H1 (cell line): ENCODE data around the gene RNF220. TPM values are rescaled to one million over a fixed set of nuclear protein-coding genes. Genes with fewer than 3 reads are reported as not detected.

Experiments
- CTCF ChIA-PET: fragments of 300-600 bp; sonication (Branson Sonifier 250); formaldehyde crosslinking; loops from one replicate; lab custom pipeline; 2021; ENCODE audit not compliant: partially characterized antibody; lab: Charles Lee
- POLR2A ChIA-PET: fragments of 300-600 bp; sonication (Branson Sonifier 250); formaldehyde crosslinking; loops from one replicate; lab custom pipeline; 2021; ENCODE audit warnings: inconsistent platforms; ENCODE audit not compliant: partially characterized antibody; lab: Charles Lee
- DNase-seq, 2 experiments: peaks; one replicate each; pipeline versions ENCODE4 v3.0.0 to v3.0.0-alpha.2; 2010 to 2022; ENCODE audit warnings: low spot score in 2 of 2, low read depth in 1 of 2, mixed read lengths in 1 of 2
- FAIRE-seq: peaks from 2 replicates; lab custom pipeline; 2011; peaks lifted over from hg19 to GRCh38; lab: Jason Lieb, UNC
- H2AFZ ChIP-seq: 2 replicates; pipeline ENCODE4 v1.8.1; 2012; ENCODE audit warnings: low read length, inconsistent platforms
- H2AK5ac ChIP-seq: 2 replicates; pipeline ENCODE4 v1.6.1; 2013; ENCODE audit warnings: low read depth, low read length
- H2BK120ac ChIP-seq: replicated peaks from 2 replicates; pipeline ENCODE3; 2013; ENCODE audit warnings: low read depth, low read length, inconsistent platforms
- H2BK12ac ChIP-seq: 2 replicates; pipeline ENCODE4 v1.6.1; 2013; ENCODE audit warnings: low read depth, low read length
- H2BK15ac ChIP-seq: 2 replicates; pipeline ENCODE4 v1.6.1; 2013; ENCODE audit warnings: low read length
- H2BK20ac ChIP-seq: 2 replicates; pipeline ENCODE4 v1.6.1; 2013; ENCODE audit warnings: low read length
- H2BK5ac ChIP-seq: 2 replicates; pipeline ENCODE4 v1.6.1; 2013; ENCODE audit warnings: low read depth, low read length
- H3K14ac ChIP-seq: 2 replicates; pipeline ENCODE4 v1.6.1; 2013; ENCODE audit warnings: inconsistent platforms; ENCODE audit not compliant: insufficient read length
- H3K18ac ChIP-seq: 2 replicates; pipeline ENCODE4 v1.6.1; 2013; ENCODE audit warnings: low read length; ENCODE audit errors: extremely low read depth
- H3K23ac ChIP-seq: 2 replicates; pipeline ENCODE4 v1.6.1; 2013; ENCODE audit warnings: inconsistent platforms; ENCODE audit not compliant: insufficient read length
- H3K23me2 ChIP-seq: 2 replicates; pipeline ENCODE4 v1.6.1; 2013; ENCODE audit warnings: low read depth, low read length
- H3K27ac ChIP-seq: 2 replicates; pipeline ENCODE4 v1.6.1; 2011; ENCODE audit warnings: low read depth, low read length, inconsistent platforms
- H3K27me3 ChIP-seq, 4 experiments: replicated peaks in 1 of 4; 1 replicate in 1 of 4; 2 replicates in 3 of 4; pipeline versions ENCODE4 v1.6.1 to v1.8.1; 2011 to 2013; ENCODE audit warnings: low read length in 3 of 4, mild to moderate bottlenecking in 3 of 4, inconsistent platforms in 2 of 4, mixed read lengths in 2 of 4, moderate library complexity in 1 of 4; ENCODE audit not compliant: control insufficient read depth in 3 of 4, insufficient read depth in 3 of 4; ENCODE audit errors: extremely low read depth in 1 of 4
- H3K36me3 ChIP-seq, 4 experiments: 2 replicates each; pipeline versions ENCODE4 v1.6.1 to v1.8.1; 2011 to 2013; ENCODE audit warnings: mild to moderate bottlenecking in 4 of 4, low read length in 3 of 4, moderate library complexity in 2 of 4, control low read depth in 1 of 4, inconsistent platforms in 1 of 4; ENCODE audit not compliant: insufficient read depth in 4 of 4, control insufficient read depth in 2 of 4
- H3K4ac ChIP-seq: replicated peaks from 2 replicates; pipeline ENCODE3; 2013; ENCODE audit warnings: low read length, low read depth, mixed read lengths, inconsistent platforms; ENCODE audit not compliant: insufficient read length
- H3K4me1 ChIP-seq, 4 experiments: replicated peaks in 1 of 4; 1 replicate in 1 of 4; 2 replicates in 3 of 4; pipeline versions ENCODE4 v1.6.1 to v1.8.1; 2011 to 2013; ENCODE audit warnings: low read length in 3 of 4, inconsistent platforms in 2 of 4, mixed read lengths in 1 of 4; ENCODE audit not compliant: insufficient read depth in 4 of 4, control insufficient read depth in 3 of 4
- H3K4me2 ChIP-seq, 2 experiments: 2 replicates each; pipeline versions ENCODE4 v1.6.1 to v1.8.1; 2011 to 2013; ENCODE audit warnings: low read depth in 2 of 2, low read length in 2 of 2, control low read depth in 1 of 2, inconsistent platforms in 1 of 2, mild to moderate bottlenecking in 1 of 2; ENCODE audit not compliant: insufficient read depth in 1 of 2
- H3K4me3 ChIP-seq, 4 experiments: fragments of 200-600, 300-600 bp in 1 of 4; sonication (generic), shearing (Covaris generic), sonication (Bioruptor Twin) in 1 of 4; 2 replicates each; pipeline versions ENCODE4 v1.5.1 to v1.8.1; 2011 to 2016; ENCODE audit warnings: low read length in 4 of 4, low read depth in 3 of 4, control low read depth in 2 of 4, inconsistent platforms in 2 of 4, mild to moderate bottlenecking in 2 of 4, mixed read lengths in 1 of 4, moderate library complexity in 1 of 4; ENCODE audit not compliant: insufficient read depth in 2 of 4; ENCODE audit errors: extremely low read depth in 1 of 4
- H3K56ac ChIP-seq: replicated peaks from 2 replicates; pipeline ENCODE3; 2013; ENCODE audit warnings: low read depth, mild to moderate bottlenecking, mixed read lengths, low read length, inconsistent platforms; ENCODE audit not compliant: insufficient read length
- H3K79me1 ChIP-seq: 2 replicates; pipeline ENCODE4 v1.6.1; 2013; ENCODE audit warnings: low read depth, low read length, control low read depth
- H3K79me2 ChIP-seq, 2 experiments: 2 replicates each; pipeline versions ENCODE4 v1.6.1 to v1.8.1; 2012 to 2013; ENCODE audit warnings: low read length in 2 of 2, mild to moderate bottlenecking in 2 of 2, inconsistent platforms in 1 of 2; ENCODE audit not compliant: insufficient read depth in 2 of 2, control insufficient read depth in 1 of 2
- H3K9ac ChIP-seq, 4 experiments: replicated peaks in 1 of 4; 1 replicate in 1 of 4; 2 replicates in 3 of 4; pipeline versions ENCODE4 v1.6.1 to v1.8.1; 2011 to 2013; ENCODE audit warnings: low read depth in 3 of 4, low read length in 3 of 4, control low read depth in 2 of 4, mild to moderate bottlenecking in 2 of 4, moderate library complexity in 2 of 4, inconsistent platforms in 1 of 4; ENCODE audit errors: extremely low read depth in 1 of 4
- H3K9me3 ChIP-seq, 2 experiments: 2 replicates each; pipeline versions ENCODE4 v1.6.1 to v1.8.1; 2012 to 2013; ENCODE audit warnings: mild to moderate bottlenecking in 2 of 2, moderate library complexity in 2 of 2, control low read depth in 1 of 2, inconsistent platforms in 1 of 2, low read depth in 1 of 2, low read length in 1 of 2, mixed read lengths in 1 of 2; ENCODE audit not compliant: insufficient read depth in 2 of 2
- H4K20me1 ChIP-seq, 2 experiments: replicated peaks in 1 of 2; 2 replicates each; pipeline versions ENCODE3 to v1.8.1; 2011 to 2013; ENCODE audit warnings: inconsistent platforms in 2 of 2, low read length in 2 of 2, mild to moderate bottlenecking in 1 of 2; ENCODE audit not compliant: insufficient read depth in 2 of 2, control insufficient read depth in 1 of 2
- H4K5ac ChIP-seq: 2 replicates; pipeline ENCODE4 v1.6.1; 2013; ENCODE audit warnings: low read length, low read depth, mixed read lengths, inconsistent platforms; ENCODE audit not compliant: insufficient read length
- H4K8ac ChIP-seq: 2 replicates; pipeline ENCODE4 v1.8.0; 2013; ENCODE audit warnings: mild to moderate bottlenecking, moderate library complexity, low read length, inconsistent platforms; ENCODE audit not compliant: insufficient read depth; ENCODE audit errors: extremely low read depth
- H4K91ac ChIP-seq: replicated peaks from 2 replicates; pipeline ENCODE3; 2013; ENCODE audit warnings: low read length, mixed read lengths, inconsistent platforms; ENCODE audit not compliant: insufficient read length
- BRCA1 ChIP-seq: IDR thresholded peaks from 2 replicates; pipeline ENCODE4 v1.6.1; 2012; ENCODE audit warnings: low read depth, low read length, improper control_type of control experiment
- CEBPB ChIP-seq: IDR thresholded peaks from 2 replicates; pipeline ENCODE4 v1.6.1; 2012; ENCODE audit warnings: low read depth, low read length
- CHD1 ChIP-seq: IDR thresholded peaks from 2 replicates; pipeline ENCODE4 v1.6.1; 2012; ENCODE audit warnings: low read depth, low read length, improper control_type of control experiment
- CTBP2 ChIP-seq: IDR thresholded peaks from 2 replicates; pipeline ENCODE4 v1.7.0; 2011; ENCODE audit warnings: borderline replicate concordance, mild to moderate bottlenecking, moderate library complexity, mixed read lengths, low read length; ENCODE audit not compliant: insufficient read depth, insufficient read length
- GTF2F1 ChIP-seq: IDR thresholded peaks from 2 replicates; pipeline ENCODE4 v1.6.1; 2012; ENCODE audit warnings: low read depth, low read length, improper control_type of control experiment, borderline replicate concordance
- HDAC2 ChIP-seq, 2 experiments: fragments of 300-600 bp in 1 of 2; sonication (generic) in 1 of 2; IDR thresholded peaks; 2 replicates each; pipeline ENCODE4 v1.6.1; 2011 to 2012; ENCODE audit warnings: low read depth in 2 of 2, low read length in 2 of 2, mild to moderate bottlenecking in 2 of 2, moderate library complexity in 2 of 2, borderline replicate concordance in 1 of 2, inconsistent platforms in 1 of 2
- HDAC6 ChIP-seq: IDR thresholded peaks from one replicate; pipeline ENCODE4 v1.7.1; 2012; ENCODE audit warnings: low read depth, mild to moderate bottlenecking, inconsistent platforms, low read length, moderate library complexity
- MAX ChIP-seq: IDR thresholded peaks from 2 replicates; pipeline ENCODE4 v1.6.1; 2012; ENCODE audit warnings: inconsistent platforms
- RAD21 ChIP-seq, 2 experiments: IDR thresholded peaks in 1 of 2; conservative IDR thresholded peaks in 1 of 2; 2 replicates each; pipeline ENCODE4 v1.6.1; 2011; ENCODE audit warnings: low read depth in 2 of 2, low read length in 2 of 2, improper control_type of control experiment in 1 of 2, inconsistent platforms in 1 of 2, mild to moderate bottlenecking in 1 of 2, moderate library complexity in 1 of 2
- YY1 ChIP-seq: IDR thresholded peaks from 2 replicates; pipeline ENCODE4 v1.6.1; 2011; ENCODE audit warnings: low read depth, mild to moderate bottlenecking, low read length
- ZNF274 ChIP-seq: IDR thresholded peaks from 2 replicates; pipeline ENCODE4 v1.7.0; 2012; ENCODE audit warnings: low read length, borderline replicate concordance; ENCODE audit errors: extremely low read depth
- WGBS, 2 experiments: shearing (Covaris generic) in 1 of 2; methylation state at CpG; one replicate each; pipeline versions ENCODE4 v1.1.6 to v1.1.7; 2013 to 2015; ENCODE audit warnings: low lambda C conversion rate in 2 of 2, mixed read lengths in 2 of 2, inconsistent platforms in 1 of 2, low coverage in 1 of 2, missing lambda C conversion rate in 1 of 2; ENCODE audit not compliant: insufficient replicate concordance in 2 of 2, insufficient coverage in 1 of 2, insufficient read length in 1 of 2; ENCODE audit errors: extremely low coverage in 1 of 2, missing lambda C conversion rate in 1 of 2; 5-methylcytosine and 5-hydroxymethylcytosine counted together
- polyA plus RNA-seq, 7 experiments: library from polyadenylated mRNA; depleted of rRNA in 3 of 7; stranded (reverse) in 5 of 7; unstranded in 2 of 7; fragments of >200 nt in 5 of 7; fragments of 200-250 nt in 2 of 7; gene quantifications; 1 replicate in 5 of 7; 2 replicates in 1 of 7; 4 replicates in 1 of 7; pipeline versions ENCODE4 v1.2.1 to v1.2.3, GENCODE V29; 2011 to 2013; ENCODE audit warnings: missing spikeins in 2 of 7, mixed read lengths in 2 of 7
- total RNA-seq: library from RNA; stranded (reverse); fragmentation: NEBNext Ultra II Directional; extraction: Animal tissue kit (Norgen Biotek cat#: 25700); gene quantifications from 2 replicates; pipeline ENCODE4 v1.2.1, GENCODE V29; 2021
- TF ChIP-seq, protein P1 (sequence below): IDR thresholded peaks from 2 replicates; pipeline ENCODE4 v1.6.1; 2011; ENCODE audit warnings: low read length, improper control_type of control experiment

Gene RNF220
- total and polyA plus RNA-seq, 2 of the 8 experiments (the other 6 are each of a cell fraction or from before 2014, with no cell fraction given) = 123 to 160 TPM

- Histone ChIP-seq H2AK5ac (no peak overlapping the region), H3K56ac (no peak overlapping the region), H3K4me1 (peaks cover 0 to 2% (median 0%) of the 10 kb centered on the region in 4 experiments; a peak in 1 of 7 replicates), H2AFZ (no peak overlapping the region), H3K4ac (no peak overlapping the region), H2BK15ac (no peak overlapping the region), H4K8ac (no peak overlapping the region), H3K23me2 (no peaks in the 10 kb centered on the region), H4K91ac (no peak overlapping the region), H3K23ac (no peak overlapping the region), H3K4me3 (no peak overlapping the region), H3K9me3 (no peaks in the 10 kb centered on the region), H2BK12ac (no peak overlapping the region), H4K20me1 (no peaks in the 10 kb centered on the region), H3K79me1 (no peaks in the 10 kb centered on the region), H3K27me3 (no peaks in the 10 kb centered on the region), H3K79me2 (no peaks in the 10 kb centered on the region), H3K14ac (no peak overlapping the region), H2BK5ac (no peak overlapping the region), H4K5ac (no peak overlapping the region), H2BK20ac (no peak overlapping the region), H2BK120ac (no peak overlapping the region), H3K9ac (no peak overlapping the region), H3K4me2 (no peak overlapping the region), H3K36me3 (no peaks in the 10 kb centered on the region), H3K18ac (no peak overlapping the region), H3K27ac (no peak overlapping the region)
- 92% methylated on average over 1 of the region's 1 CpG; no CpG with 5 or more reads in 1 of the 2 experiments for WGBS, 2 experiments
- no peak for DNase-seq
- ChIA-PET CTCF (interaction anchor here (0.8 to 4.7 kb wide), 5 partner anchors 9 to 201 kb away, joined by 3 to 23 read pairs (median 3); no protein-coding TSS in a partner anchor), POLR2A (no interaction called here)
- no peak for FAIRE-seq
- no peak for TF ChIP-seq RAD21 (IDR thresholded peaks at IDR 0.05 in 1 of 2, conservative IDR thresholded peaks at IDR 0.05 in 1 of 2; ENCODE audit: low read depth in 2 of 2, low read length in 2 of 2)
- TF ChIP-seq HDAC6 = no peak
- no peak for TF ChIP-seq ZNF274
- TF ChIP-seq CHD1 = no peak
- no peak for TF ChIP-seq CEBPB
- no peak for TF ChIP-seq HDAC2 (IDR thresholded peaks at IDR 0.05; ENCODE audit: borderline replicate concordance in 1 of 2, low read depth in 2 of 2, low read length in 2 of 2)
- no peak for TF ChIP-seq BRCA1
- no peak for TF ChIP-seq GTF2F1
- TF ChIP-seq, protein P1, sequence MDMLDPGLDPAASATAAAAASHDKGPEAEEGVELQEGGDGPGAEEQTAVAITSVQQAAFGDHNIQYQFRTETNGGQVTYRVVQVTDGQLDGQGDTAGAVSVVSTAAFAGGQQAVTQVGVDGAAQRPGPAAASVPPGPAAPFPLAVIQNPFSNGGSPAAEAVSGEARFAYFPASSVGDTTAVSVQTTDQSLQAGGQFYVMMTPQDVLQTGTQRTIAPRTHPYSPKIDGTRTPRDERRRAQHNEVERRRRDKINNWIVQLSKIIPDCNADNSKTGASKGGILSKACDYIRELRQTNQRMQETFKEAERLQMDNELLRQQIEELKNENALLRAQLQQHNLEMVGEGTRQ = no peak
- no peak for TF ChIP-seq YY1
- TF ChIP-seq MAX = no peak
- TF ChIP-seq CTBP2 = no peak
Measured at GRCh38 chr1:44389437-44389836, 15.6 kb upstream of the RNF220 start.
